ENCODE measurements around the gene UGT2A1.

The UGT2A1 gene

GRCh38 chr4:69589884-69590283, 63.2 kb downstream of the UGT2A1 start:
- DNase-seq (ENCODE audit: low read depth): no peak

GRCh38 chr4:69584135-69584534, 68.9 kb downstream of the UGT2A1 start:
- no peak for DNase-seq (ENCODE audit: low read depth)

DNA sequence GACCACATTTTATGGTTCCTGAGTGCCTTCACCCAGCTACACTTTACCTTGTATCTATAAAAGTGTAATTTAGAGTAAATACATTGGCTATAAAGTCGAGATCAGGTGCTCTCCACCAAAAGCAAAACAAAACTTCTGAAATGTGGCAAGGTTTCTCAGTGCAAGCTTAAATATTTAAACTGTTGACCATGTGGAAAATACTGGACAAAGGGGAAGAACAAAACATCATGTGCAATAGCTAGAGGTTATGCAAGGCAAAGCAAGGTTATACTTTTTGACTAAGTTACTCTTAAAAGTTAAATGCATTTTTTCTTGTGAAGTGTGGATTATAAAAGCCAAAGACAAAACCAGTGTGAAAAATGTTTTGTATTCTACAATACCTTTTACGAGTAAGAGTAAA, 69.5 kb downstream of the UGT2A1 start:
- DNase-seq (ENCODE audit: low read depth): no peak

- DNase-seq (ENCODE audit: low read depth): no peak
Observed at GRCh38 chr4:69577245-69577644, 75.8 kb downstream of the UGT2A1 start.

GRCh38 chr4:69576251-69576877, 76.7 kb downstream of the UGT2A1 start:
- DNase-seq (ENCODE audit: low read depth): no peak

- DNase-seq (ENCODE audit: low read depth): no peak
Observed at GRCh38 chr4:69568787-69569186, 84.3 kb downstream of the UGT2A1 start.

GRCh38 chr4:69563424-69563823, 89.6 kb downstream of the UGT2A1 start:
- no peak for DNase-seq (ENCODE audit: low read depth)

- DNase-seq (ENCODE audit: low read depth): no peak
Observed at GRCh38 chr4:69549651-69550050, 103.4 kb downstream of the UGT2A1 start.

GRCh38 chr4:69546134-69546765, 106.8 kb downstream of the UGT2A1 start:
- DNase-seq (ENCODE audit: low read depth): no peak
